ENCODE measurements around the gene RUBCNL.

Gene RUBCNL

GRCh38 chr13:46340011-46340410, 47.0 kb downstream of the RUBCNL start:
- DNase-seq: no peak

GRCh38 chr13:46339035-46339666, 47.9 kb downstream of the RUBCNL start:
- no peak for DNase-seq

GRCh38 chr13:46337700-46338099, 49.4 kb downstream of the RUBCNL start:
- DNase-seq: no peak

- DNase-seq: no peak
Measured at GRCh38 chr13:46334035-46334822, 52.8 kb downstream of the RUBCNL start.

DNA sequence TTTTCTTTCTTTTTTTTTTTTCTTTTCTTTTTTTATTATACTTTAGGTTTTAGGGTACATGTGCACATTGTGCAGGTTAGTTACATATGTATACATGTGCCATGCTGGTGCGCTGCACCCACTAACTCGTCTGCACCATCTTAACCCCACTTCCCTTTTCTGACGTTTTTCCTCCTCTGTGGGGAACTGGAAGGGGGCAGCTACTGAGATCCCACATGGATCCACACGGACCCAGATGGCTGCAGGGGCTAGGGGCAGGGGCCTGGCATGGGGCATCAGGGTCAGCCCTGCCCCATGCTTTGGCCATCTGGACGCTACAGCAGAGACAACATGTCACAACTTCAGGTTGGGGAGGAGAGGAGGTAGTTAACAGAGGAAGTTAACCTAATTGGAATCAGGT, 54.3 kb downstream of the RUBCNL start:
- DNase-seq: no peak

DNA sequence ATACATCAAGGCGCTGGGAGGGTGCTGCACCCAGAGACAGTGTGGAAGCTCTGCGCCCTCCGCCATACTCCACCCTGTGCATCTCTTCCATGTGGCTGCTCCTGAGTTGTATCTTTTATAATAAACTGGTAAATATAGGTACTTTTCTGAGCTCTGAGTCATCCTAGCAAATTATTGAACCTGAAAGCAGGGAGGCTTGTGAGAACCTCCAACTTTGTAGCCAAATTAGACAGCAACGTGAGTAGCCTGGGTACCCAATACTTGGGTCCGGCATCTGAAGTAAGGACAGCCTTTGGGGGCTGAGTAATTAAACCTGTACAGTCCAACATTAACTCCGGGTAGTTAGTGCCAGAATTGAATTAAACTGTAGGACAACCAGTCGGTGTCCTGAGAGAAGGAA, 57.4 kb downstream of the RUBCNL start:
- no peak for DNase-seq

- no peak for DNase-seq
Measured at GRCh38 chr13:46327246-46327645, 59.8 kb downstream of the RUBCNL start.

DNA sequence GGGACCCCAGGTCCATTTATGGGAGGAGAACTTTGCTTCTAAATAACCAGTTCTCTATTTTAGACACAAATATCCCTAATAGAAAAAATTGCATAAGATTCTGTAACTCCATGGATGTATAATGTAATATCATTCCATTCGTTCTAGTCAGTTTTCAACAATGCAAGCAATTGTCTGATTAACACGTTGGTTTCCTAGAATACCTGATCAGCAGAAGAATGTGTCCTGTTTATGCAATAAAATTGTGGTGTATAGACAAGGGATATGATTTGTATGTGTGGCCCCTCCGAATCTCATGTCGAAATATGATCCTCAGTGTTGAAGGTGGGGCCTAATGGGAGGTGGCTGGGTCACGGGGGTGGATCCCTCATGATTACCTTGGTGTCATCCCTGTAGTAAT, 62.1 kb downstream of the RUBCNL start:
- DNase-seq: no peak

GRCh38 chr13:46321494-46322225, 65.4 kb downstream of the RUBCNL start:
- DNase-seq: peak; percentile 56

DNA sequence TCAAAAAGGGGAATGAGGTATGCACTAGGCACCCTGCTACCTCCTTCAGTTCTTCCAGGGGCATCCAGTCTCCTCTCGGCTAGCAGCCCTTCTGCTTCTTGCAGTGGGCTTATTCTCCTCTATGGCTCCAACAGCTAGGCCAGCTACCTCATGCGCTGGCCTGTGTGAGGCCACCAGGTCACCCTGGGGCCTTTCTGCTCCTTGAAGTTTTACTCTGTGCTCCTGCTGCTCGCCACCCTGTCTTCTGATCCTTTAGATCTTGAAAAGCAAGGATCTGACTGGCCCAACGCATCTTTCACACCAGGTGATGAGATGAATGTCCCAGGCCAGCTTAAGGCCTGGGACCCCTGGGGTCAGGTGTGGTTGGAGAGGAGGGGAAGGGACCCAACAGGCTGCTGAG, 66.2 kb downstream of the RUBCNL start:
- no peak for DNase-seq

DNA sequence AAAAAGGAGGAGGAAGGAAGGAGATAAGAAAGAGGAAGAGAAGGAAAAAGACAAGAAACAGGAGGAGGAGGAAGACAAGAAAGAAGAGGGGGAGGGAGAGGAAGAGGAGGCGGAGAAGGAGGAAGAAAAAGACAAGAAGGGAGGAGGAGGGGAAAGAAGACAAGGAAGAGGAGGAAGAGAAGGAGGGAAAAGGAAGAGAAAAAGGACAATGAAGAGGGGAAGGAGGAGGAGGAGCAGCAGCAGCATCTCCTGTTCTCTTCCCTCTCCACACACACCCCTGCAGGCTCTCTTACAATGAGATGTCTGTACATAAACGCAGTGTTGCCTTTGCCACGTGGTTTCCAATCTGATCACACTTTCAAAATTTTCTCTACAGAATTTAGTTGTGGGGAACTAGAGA, 66.6 kb downstream of the RUBCNL start:
- DNase-seq: no peak

GRCh38 chr13:46318986-46319385, 68.1 kb downstream of the RUBCNL start:
- no peak for DNase-seq

DNA sequence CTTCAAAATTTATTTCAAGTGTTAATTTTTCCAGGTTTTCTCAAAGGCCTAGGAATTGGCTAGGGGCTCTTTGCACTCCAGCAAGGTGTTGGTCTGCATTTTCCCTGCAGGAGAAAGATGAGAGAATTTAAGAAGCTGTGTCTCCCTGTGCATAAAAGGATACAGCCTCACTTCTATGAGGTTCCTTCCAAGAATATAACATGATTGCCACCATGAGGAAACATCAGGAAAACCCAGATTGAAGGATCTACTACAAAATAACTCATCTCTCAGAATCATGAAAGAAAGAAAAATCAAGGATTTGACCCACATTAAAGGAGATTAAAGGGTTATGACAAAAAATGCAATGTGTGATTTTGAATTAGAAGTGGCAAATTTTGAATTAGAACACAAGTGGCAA, 69.9 kb downstream of the RUBCNL start:
- no peak for DNase-seq

DNA sequence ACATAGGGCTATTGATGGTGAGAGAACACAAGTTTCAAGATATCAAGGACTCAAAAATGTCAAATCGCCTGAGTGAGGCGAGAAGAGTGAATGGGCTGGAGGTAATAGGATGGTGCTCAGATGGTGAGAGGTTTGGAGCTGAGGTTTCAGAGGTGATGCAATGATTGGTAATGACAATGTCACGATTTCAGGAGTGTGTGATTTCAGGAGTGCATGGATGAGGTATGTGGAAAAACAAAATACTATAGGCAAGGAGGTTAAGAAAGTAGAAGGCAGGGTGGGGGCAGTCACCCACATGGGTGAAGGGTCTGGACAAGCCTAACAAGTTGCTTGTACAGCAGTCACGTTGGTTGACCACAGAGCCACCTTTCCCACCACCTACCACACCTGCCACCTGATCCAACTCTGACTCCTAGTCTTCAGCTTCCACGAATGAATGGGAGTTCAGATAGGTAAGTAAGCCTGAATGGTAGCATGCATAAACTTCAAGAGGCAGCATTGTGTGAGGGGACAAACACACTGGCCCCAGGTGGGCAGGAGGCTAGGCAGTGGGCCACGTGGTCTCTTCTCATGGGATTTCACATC, 71.5 kb downstream of the RUBCNL start:
- no peak for DNase-seq

DNA sequence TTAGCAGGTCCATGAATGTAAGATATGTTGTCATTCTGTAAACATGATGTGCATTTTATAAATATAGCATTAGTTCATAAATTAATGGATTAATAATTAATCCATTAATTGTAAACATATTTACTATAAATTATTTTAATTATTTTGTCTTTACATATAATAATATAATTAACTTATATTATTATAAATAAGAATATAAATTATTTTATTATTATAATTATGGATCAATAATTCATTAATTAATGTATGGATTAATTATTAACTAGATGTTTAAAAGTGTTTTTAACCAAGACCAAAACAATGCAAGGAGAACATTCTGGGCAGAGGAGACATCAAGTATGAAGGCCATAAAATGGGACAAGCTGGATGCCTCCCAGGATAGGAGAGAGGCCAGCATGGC, 72.0 kb downstream of the RUBCNL start:
- no peak for DNase-seq

DNA sequence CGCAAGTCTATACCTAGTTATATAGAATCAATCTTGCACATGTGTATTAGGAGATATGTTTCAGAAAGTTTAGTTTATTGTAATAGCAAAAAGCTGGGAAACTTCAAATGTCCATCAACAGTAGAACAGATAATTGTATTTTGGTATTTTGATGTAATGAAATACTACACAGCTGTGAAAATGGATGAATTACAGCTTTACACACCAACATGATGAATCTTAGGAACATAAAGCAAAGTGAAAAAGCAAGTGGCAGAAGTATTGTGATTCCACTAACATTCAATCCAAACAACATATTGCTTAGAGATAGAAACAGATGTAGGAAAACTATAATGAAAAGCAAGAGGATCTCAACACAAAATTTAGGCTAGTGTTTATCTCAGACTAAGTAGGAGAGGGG, 72.5 kb downstream of the RUBCNL start:
- no peak for DNase-seq

DNA sequence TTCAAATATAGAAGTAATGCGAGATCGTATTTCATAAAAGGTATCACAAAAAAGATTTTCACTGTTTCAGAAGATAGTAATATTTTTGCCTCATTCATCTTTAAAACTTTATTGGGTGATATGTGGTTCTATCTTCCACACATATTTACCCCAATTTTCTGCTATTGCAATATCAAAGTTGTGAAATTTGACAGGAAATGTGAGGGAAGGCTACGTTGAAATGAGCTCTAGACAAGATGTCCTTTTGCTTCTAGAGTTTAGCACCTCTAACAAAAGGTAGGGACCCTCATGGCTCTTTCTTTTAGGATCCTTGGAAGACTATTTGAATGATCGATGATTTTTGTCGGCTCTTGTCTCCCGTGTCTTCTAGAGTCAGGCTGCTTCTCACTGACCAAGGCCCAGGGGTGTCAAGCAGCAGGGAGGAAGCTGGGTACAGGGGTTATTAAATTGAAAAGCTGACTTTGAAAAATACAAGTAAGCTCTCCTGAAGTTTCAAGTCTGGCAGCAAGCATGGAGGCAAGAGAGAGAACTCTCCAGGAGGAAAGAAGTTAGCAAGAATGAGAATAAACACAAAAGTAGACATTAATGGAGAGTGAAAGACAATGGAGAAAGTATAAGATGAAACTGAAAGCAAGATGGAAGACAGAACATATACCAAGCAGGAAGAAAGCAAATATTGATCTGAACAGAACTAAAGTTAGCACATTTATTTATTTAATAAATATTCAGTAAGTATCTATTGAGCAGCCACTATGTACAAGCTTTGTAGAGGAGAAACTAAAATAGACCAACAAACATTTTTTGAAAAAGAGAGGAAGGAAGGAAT, 73.4 kb downstream of the RUBCNL start:
- no peak for DNase-seq

GRCh38 chr13:46313024-46313423, 74.0 kb downstream of the RUBCNL start:
- no peak for DNase-seq

GRCh38 chr13:46311217-46311616, 75.8 kb downstream of the RUBCNL start:
- DNase-seq: no peak

DNA sequence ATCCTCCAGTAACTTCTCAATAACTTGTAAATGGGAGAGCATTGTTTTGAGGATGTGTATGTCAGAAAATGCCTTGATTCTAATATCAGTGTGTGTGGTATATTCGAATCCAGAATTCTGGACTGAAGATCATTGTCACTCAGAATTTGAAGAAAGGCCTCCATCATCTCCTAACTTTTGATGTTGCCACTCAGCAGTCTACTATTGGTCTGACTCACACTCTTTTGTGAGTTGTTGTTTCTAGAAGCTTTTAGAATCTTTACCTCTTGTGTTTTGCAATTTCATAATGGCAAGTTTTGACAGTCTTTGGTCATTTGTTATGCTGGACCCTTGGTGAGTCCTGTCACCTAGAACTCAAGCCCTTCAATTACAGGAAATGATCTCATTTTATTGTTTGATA, 77.0 kb downstream of the RUBCNL start:
- DNase-seq: no peak

- no peak for DNase-seq
Measured at GRCh38 chr13:46307554-46307953, 79.5 kb downstream of the RUBCNL start.

GRCh38 chr13:46304546-46304945, 82.5 kb downstream of the RUBCNL start:
- no peak for DNase-seq

All from right forelimb (tissue), 1 donor.